GM23338 (cell line): ENCODE measurements around the gene SGCB. TPM values are rescaled to one million over a fixed set of nuclear protein-coding genes. Genes with fewer than 3 reads are reported as not detected.

ENCODE experiments used
- ATAC-seq: fragments of 200-7000 bp; cut with Tn5 transposase; 3 replicates; pipeline ENCODE4 v1.9.1; 2020
- DNase-seq: peaks from one replicate; pipeline ENCODE4 v3.0.0-alpha.2; 2015; ENCODE audit warnings: low spot score
- H2AFZ ChIP-seq: fragments of 200-600 bp; sonication (generic); 2 replicates; pipeline ENCODE4 v1.8.0; 2016; ENCODE audit warnings: antibody characterized with exemption, mild to moderate bottlenecking, moderate library complexity
- H3F3A ChIP-seq: fragments of 200-600 bp; sonication (generic); replicated peaks from 2 replicates; pipeline ENCODE4 v1.8.0; 2017; ENCODE audit warnings: antibody characterized with exemption, mixed run types, low read depth
- H3K27ac ChIP-seq: fragments of 200-600 bp; sonication (generic); 2 replicates; pipeline ENCODE4 v1.6.1; 2016; ENCODE audit warnings: low read depth
- H3K27me3 ChIP-seq: fragments of 200-600 bp; sonication (generic); 2 replicates; pipeline ENCODE4 v1.8.0; 2016; ENCODE audit warnings: mild to moderate bottlenecking, mixed run types, moderate library complexity; ENCODE audit not compliant: insufficient read depth
- H3K36me3 ChIP-seq: fragments of 200-600 bp; sonication (generic); 2 replicates; pipeline ENCODE4 v1.8.0; 2016; ENCODE audit warnings: mild to moderate bottlenecking; ENCODE audit not compliant: insufficient read depth
- H3K4me1 ChIP-seq: fragments of 200-600 bp; sonication (generic); 2 replicates; pipeline ENCODE4 v1.8.0; 2016; ENCODE audit warnings: mild to moderate bottlenecking, moderate library complexity; ENCODE audit not compliant: insufficient read depth
- H3K4me2 ChIP-seq: fragments of 200-600 bp; sonication (generic); 2 replicates; pipeline ENCODE4 v1.7.1; 2017; ENCODE audit warnings: mixed run types
- H3K4me3 ChIP-seq: fragments of 200-600 bp; sonication (generic); 2 replicates; pipeline ENCODE4 v1.6.1; 2016; ENCODE audit warnings: mixed run types
- H3K79me2 ChIP-seq: fragments of 200-600 bp; sonication (generic); replicated peaks from 2 replicates; pipeline ENCODE4 v1.8.0; 2017; ENCODE audit warnings: mild to moderate bottlenecking; ENCODE audit not compliant: insufficient read depth
- H3K9me2 ChIP-seq: fragments of 200-600 bp; sonication (generic); 2 replicates; pipeline ENCODE4 v1.8.0; 2017; ENCODE audit not compliant: insufficient read depth
- H4K20me1 ChIP-seq: fragments of 200-600 bp; sonication (generic); replicated peaks from 2 replicates; pipeline ENCODE4 v1.8.0; 2017; ENCODE audit warnings: mild to moderate bottlenecking; ENCODE audit not compliant: insufficient read depth
- H3K27ac Mint-ChIP-seq: 2 replicates; pipeline ENCODE4 v1.8.0; 2020; ENCODE audit warnings: inconsistent platforms, mild to moderate bottlenecking, moderate library complexity, mixed read lengths
- H3K27me3 Mint-ChIP-seq: 3 replicates; pipeline ENCODE4 v1.8.0; 2022; ENCODE audit warnings: low read depth, mild to moderate bottlenecking, moderate library complexity, mixed read lengths, inconsistent platforms; ENCODE audit not compliant: insufficient read depth, poor library complexity
- H3K36me3 Mint-ChIP-seq: 3 replicates; pipeline ENCODE4 v1.8.0; 2021; ENCODE audit warnings: low read depth, mild to moderate bottlenecking, inconsistent platforms, moderate library complexity, mixed read lengths
- H3K4me1 Mint-ChIP-seq: 3 replicates; pipeline ENCODE4 v1.8.0; 2020; ENCODE audit warnings: mild to moderate bottlenecking, inconsistent platforms, mixed read lengths
- H3K4me3 Mint-ChIP-seq: 3 replicates; pipeline ENCODE4 v1.8.0; 2021; ENCODE audit warnings: moderate library complexity, mild to moderate bottlenecking, inconsistent platforms, mixed read lengths
- H3K9me3 Mint-ChIP-seq: 3 replicates; pipeline ENCODE4 v1.8.0; 2020; ENCODE audit warnings: moderate library complexity, mild to moderate bottlenecking, inconsistent platforms, mixed read lengths
- CREB1 ChIP-seq: fragments of 250-450 bp; sonication (Bioruptor Pico); IDR thresholded peaks from 2 replicates; pipeline ENCODE4 v1.5.0; 2020; ENCODE audit warnings: low read depth, mild to moderate bottlenecking, moderate library complexity
- CTCF ChIP-seq, 2 experiments: fragments of 200-600 bp in 1 of 2; sonication (generic) in 1 of 2; conservative IDR thresholded peaks; 2 replicates each; pipeline versions ENCODE4 v1.5.1 to v1.6.1; 2016 to 2017; ENCODE audit warnings: antibody characterized with exemption in 2 of 2, low read depth in 2 of 2, mild to moderate bottlenecking in 2 of 2, moderate library complexity in 1 of 2
- ETS1 ChIP-seq: IDR thresholded peaks from 2 replicates; pipeline ENCODE4 v1.6.1; 2016; ENCODE audit warnings: antibody characterized with exemption
- EZH2 ChIP-seq: fragments of 200-600 bp; sonication (generic); IDR thresholded peaks from one replicate; pipeline ENCODE4 v1.8.0; 2017; ENCODE audit warnings: antibody characterized with exemption, mild to moderate bottlenecking, low read depth; ENCODE audit not compliant: unreplicated experiment
- EZH2phosphoT487 ChIP-seq: fragments of 200-600 bp; sonication (generic); IDR thresholded peaks from one replicate; pipeline ENCODE4 v1.8.1; 2018; ENCODE audit warnings: antibody characterized with exemption; ENCODE audit not compliant: unreplicated experiment
- JUNB ChIP-seq: IDR thresholded peaks from one replicate; pipeline ENCODE4 v1.6.1; 2016; ENCODE audit warnings: antibody characterized with exemption; ENCODE audit not compliant: unreplicated experiment
- NANOG ChIP-seq: IDR thresholded peaks from 2 replicates; pipeline ENCODE4 v1.6.1; 2016; ENCODE audit warnings: antibody characterized with exemption, borderline replicate concordance
- POLR2AphosphoS5 ChIP-seq: IDR thresholded peaks from 2 replicates; pipeline ENCODE4 v1.6.1; 2016; ENCODE audit warnings: antibody characterized with exemption, low read depth
- REST ChIP-seq: IDR thresholded peaks from one replicate; pipeline ENCODE4 v1.6.1; 2018; ENCODE audit warnings: antibody characterized with exemption; ENCODE audit not compliant: unreplicated experiment
- STAT1 ChIP-seq: IDR thresholded peaks from one replicate; pipeline ENCODE4 v1.6.1; 2016; ENCODE audit warnings: antibody characterized with exemption; ENCODE audit not compliant: unreplicated experiment
- ZNF114 ChIP-seq: fragments of 250-450 bp; sonication (Bioruptor Pico); IDR thresholded peaks from 2 replicates; pipeline ENCODE4 v1.5.0; 2020; ENCODE audit warnings: mild to moderate bottlenecking, moderate library complexity
- ZNF331 ChIP-seq: fragments of 250-450 bp; sonication (Bioruptor Pico); IDR thresholded peaks from 2 replicates; pipeline ENCODE4 v1.5.0; 2020; ENCODE audit warnings: low read depth, mild to moderate bottlenecking, moderate library complexity
- ZNF462 ChIP-seq: fragments of 250-450 bp; sonication (Bioruptor Pico); IDR thresholded peaks from 2 replicates; pipeline ENCODE4 v1.5.0; 2020; ENCODE audit warnings: mild to moderate bottlenecking, moderate library complexity
- polyA plus RNA-seq: library from polyadenylated mRNA; unstranded; fragments of >200 nt; fragmentation: Nextera tagmentation; extraction: Ambion mirVana; gene quantifications from 2 replicates; pipeline ENCODE4 v1.2.1, GENCODE V29; 2016
- total RNA-seq: library from RNA; depleted of rRNA; stranded (reverse); fragments of >200 nt; shearing (Covaris generic); gene quantifications from 2 replicates; pipeline ENCODE4 v1.2.3, GENCODE V29; 2014

SGCB gene
- total and polyA plus RNA-seq, 2 experiments from 2014 or later, result 11.8 to 19.6 TPM

- Mint-ChIP-seq H3K36me3 (no peaks in the 10 kb centered on the region), H3K4me1 (peaks cover 3% of the 10 kb centered on the region; the same call in 2 of the 3 replicates), H3K4me3 (no peak overlapping the region), H3K27ac (no peak overlapping the region), H3K27me3 (peaks cover 3% of the 10 kb centered on the region), H3K9me3 (no peaks in the 10 kb centered on the region)
- no peak overlapping the region for H3K4me3 ChIP-seq
- H3K79me2 ChIP-seq, result no peaks in the 10 kb centered on the region
- H3K4me1 ChIP-seq, result no peaks in the 10 kb centered on the region
- no peak overlapping the region for H2AFZ ChIP-seq
- no peaks in the 10 kb centered on the region for H3K9me2 ChIP-seq
- H3F3A ChIP-seq, result no peaks in the 10 kb centered on the region
- peaks cover 8% of the 10 kb centered on the region; the same call in 1 of the 2 replicates for H3K27me3 ChIP-seq
- TF ChIP-seq CTCF (conservative IDR thresholded peaks at IDR 0.05; ENCODE audit: low read depth in 2 of 2), result no peak
- no peak for TF ChIP-seq CREB1
- TF ChIP-seq ZNF114, result no peak
- TF ChIP-seq REST, result no peak
- TF ChIP-seq ZNF462 (CRISPR knock-in tag), result no peak
- TF ChIP-seq POLR2AphosphoS5, result no peak
- TF ChIP-seq JUNB, result no peak
- TF ChIP-seq EZH2, result no peak
- no peak for TF ChIP-seq STAT1
- TF ChIP-seq ZNF331 (CRISPR knock-in tag), result no peak
- TF ChIP-seq EZH2phosphoT487, result no peak
- TF ChIP-seq NANOG, result no peak
- TF ChIP-seq ETS1, result no peak
- ATAC-seq, result no peak
- DNase-seq, result no peak
- H3K36me3 ChIP-seq, result no peaks in the 10 kb centered on the region
- H3K4me2 ChIP-seq, result no peak overlapping the region
- H3K27ac ChIP-seq, result no peak overlapping the region
- no peaks in the 10 kb centered on the region for H4K20me1 ChIP-seq
Observed at GRCh38 chr4:52071791-52072546, 33.9 kb upstream of the SGCB start.
